Sigmoid colon (tissue), 4 donors: ENCODE measurements around the gene PMP22.

Experiments used
- EP300 ChIP-seq, 4 donors: sonication (generic); formaldehyde crosslinking; IDR thresholded peaks; one replicate each; pipeline ENCODE4 v1.6.1; 2017; ENCODE audit warnings: antibody characterized with exemption in 4 of 4
- POLR2A ChIP-seq, 2 donors: fragments of 450-650 bp; IDR thresholded peaks; one replicate each; pipeline ENCODE4 v1.6.1; 2016; ENCODE audit warnings: antibody characterized with exemption in 2 of 2, mild to moderate bottlenecking in 2 of 2, moderate library complexity in 2 of 2
- POLR2AphosphoS5 ChIP-seq, 4 donors: sonication (generic); formaldehyde crosslinking; IDR thresholded peaks; one replicate each; pipeline ENCODE4 v1.6.1; 2017; ENCODE audit warnings: antibody characterized with exemption in 4 of 4
- TF ChIP-seq, protein P1 (sequence below), 4 experiments: fragments of 450-650 bp in 3 of 4; fragments of 200-600 bp in 1 of 4; IDR thresholded peaks; one replicate each; pipeline ENCODE4 v1.5.1; 2016 to 2019; ENCODE audit warnings: antibody characterized with exemption in 4 of 4, mild to moderate bottlenecking in 3 of 4, moderate library complexity in 2 of 4

DNA sequence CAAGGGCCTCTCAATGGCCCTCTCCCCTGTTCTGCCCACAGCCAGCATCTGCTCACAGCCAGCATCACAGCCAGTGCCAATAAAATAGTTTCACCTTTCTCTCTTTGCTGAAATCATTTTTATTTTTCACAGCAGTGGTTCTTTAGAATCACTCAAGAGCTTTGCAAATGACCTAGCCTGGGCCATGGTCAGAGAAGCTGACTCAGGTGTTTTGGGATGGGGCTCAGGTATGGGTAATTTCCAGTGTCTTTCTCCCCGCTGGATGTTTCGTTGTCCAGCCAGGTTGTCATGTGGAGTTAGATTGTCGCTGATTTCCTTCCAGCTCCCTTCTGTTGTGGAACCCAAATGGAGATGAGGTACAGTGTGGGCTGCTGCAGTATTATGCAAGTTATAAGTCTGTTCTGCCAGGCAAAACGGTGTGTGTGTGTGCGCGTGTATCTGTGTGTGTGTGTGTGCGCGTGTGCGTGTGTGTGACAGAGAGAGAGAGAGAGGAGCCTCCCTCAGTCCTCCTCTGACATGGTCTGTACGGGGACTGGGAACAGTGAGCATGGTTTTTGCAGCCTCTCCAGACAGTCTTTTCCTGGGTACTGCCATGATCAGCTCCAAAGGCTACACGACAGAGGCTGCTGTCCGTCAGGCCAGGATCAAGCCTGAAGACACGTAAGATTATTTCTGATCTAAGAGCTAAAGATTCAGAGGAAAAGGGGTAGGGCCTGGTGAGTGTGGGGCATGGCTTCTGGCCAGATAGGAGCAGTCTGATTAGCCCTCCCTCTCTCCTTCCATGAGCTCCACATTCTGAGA lies 1.4 kb upstream of the PMP22 start:
- TF ChIP-seq, protein P1, sequence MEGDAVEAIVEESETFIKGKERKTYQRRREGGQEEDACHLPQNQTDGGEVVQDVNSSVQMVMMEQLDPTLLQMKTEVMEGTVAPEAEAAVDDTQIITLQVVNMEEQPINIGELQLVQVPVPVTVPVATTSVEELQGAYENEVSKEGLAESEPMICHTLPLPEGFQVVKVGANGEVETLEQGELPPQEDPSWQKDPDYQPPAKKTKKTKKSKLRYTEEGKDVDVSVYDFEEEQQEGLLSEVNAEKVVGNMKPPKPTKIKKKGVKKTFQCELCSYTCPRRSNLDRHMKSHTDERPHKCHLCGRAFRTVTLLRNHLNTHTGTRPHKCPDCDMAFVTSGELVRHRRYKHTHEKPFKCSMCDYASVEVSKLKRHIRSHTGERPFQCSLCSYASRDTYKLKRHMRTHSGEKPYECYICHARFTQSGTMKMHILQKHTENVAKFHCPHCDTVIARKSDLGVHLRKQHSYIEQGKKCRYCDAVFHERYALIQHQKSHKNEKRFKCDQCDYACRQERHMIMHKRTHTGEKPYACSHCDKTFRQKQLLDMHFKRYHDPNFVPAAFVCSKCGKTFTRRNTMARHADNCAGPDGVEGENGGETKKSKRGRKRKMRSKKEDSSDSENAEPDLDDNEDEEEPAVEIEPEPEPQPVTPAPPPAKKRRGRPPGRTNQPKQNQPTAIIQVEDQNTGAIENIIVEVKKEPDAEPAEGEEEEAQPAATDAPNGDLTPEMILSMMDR (IDR thresholded peaks at IDR 0.05), result no peak
- TF ChIP-seq POLR2AphosphoS5 (IDR thresholded peaks at IDR 0.05), result no peak
- no peak for TF ChIP-seq POLR2A (IDR thresholded peaks at IDR 0.05)
- TF ChIP-seq EP300 (IDR thresholded peaks at IDR 0.05), result no peak
